T1000 (cell line): Measurements from ENCODE around the gene MXD4.
A peak's percentile ranks its signal among the peaks of the same experiment; 100 is the strongest.

Experiments
- DNase-seq: peaks from one replicate; lab custom pipeline; 2025; ENCODE audit warnings: mixed read lengths; lab: John Stamatoyannopoulos, UW

The MXD4 gene

DNA sequence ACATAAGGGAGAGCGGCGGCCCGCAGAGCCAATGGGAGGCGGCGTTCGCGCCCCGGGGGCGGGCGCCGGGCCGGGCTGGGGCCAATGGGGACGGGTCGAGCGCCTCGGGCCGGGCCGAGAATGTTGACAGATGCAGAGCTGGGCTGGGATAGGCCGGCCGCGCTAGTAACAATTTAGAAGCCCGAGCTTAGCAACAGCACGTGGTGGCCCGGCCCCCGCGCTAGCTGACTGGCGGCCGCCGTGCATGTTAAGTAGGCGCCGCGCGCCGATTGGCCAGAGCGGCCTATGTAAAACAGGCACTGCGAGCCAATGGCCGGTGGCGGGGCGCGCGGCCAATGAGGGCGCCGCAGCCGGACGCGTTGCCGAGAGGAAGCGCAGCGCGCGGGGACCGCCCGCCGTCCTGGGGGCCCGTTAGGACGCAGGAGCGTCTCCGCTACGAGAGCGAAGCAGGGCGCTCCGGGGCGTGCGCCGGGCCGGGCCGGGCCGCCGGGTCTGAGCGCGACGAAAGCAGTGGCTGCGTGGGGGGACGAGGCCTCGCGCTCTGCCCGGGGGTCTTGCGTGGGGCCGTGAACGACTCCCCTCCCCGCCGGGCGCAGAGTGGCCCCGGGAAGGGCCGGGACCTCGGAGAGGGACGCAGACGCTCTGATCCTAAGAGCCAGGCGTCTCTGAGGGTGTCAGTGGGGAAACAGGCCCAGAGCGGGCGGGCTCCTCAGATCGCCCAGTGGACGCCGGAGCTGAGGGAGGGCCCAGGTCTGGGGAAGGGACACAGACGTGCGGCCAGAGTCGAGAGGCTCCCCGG, 435 bp upstream of the MXD4 start:
- DNase-seq, result peak; percentile 99

DNA sequence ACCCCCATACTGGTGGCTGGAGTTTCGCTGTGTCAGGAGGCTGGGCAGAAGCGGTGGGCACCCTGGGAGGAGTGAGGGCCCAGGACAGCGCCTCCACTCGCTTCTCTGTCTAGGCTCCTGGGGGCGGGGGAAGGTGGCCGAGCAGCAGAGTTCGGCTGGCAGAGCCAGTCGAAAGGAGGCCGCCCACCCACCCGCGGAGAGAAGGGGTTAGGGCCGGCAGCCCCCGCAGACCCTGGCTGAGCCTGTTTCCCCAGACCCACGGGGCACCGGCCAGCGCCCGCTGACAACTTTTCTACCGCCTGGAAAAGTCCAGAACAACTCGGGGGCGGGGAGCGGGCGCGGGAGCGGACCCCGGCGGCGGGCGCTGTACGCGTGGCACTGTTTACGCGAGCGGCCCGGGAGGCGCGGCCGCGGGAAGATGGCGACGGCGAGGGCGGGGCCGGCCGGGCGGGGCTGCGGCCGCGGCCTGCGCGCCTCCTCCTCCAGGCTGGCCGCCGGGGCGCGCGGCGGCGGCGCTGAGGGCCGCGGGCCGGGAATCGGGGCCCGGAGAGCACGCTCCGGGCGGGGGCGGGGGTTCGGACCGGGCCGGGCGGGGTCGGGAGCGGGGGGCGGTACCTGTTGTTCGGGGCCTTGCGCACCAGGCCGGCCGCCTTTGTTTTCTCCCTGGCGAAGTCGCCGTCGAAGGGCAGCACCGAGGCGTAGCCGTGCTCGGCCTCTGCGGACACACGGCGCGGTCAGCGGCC, 628 bp downstream of the MXD4 start:
- no peak for DNase-seq

- no peak for DNase-seq
Measured at GRCh38 chr4:2260344-2261109, 1.4 kb downstream of the MXD4 start.

DNA sequence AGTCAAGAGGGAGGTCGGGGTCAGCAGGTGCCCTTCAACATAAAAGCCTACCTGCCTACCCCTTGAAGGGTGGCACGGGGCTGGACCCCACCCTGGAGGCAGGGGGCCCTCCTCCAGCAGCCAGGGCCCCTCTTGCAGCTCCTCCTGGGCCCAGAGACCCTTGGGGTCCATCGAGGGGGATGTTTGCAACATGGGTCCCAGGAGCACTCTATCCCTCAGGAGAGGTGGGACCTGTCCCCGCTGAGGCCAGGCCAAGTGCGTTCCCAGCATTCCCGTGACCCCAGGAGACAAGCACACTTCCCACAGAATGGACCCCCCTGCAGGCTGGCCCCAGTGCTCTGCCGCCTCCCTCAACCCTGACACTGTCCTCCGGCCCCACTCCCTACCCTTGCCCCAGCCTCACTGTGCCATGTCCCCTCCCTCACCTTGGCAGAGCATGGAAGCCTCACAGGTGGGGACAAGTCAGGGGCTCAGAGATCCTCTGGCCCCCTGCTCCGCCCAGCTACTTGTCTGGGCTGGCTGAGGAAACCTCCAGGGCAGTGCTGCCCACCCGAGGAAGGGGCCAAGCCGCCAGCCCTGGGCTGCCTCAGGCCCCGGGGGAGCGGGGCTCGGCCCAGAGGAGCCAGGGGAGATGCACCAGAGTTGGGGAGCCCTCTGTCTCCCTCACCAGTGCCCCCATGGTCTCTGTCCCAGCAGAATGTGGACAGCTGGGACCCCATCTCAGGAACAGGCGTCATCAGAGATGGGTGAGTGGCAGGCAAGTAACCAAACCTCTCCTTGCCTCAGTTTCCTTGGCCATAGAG, 2.2 kb downstream of the MXD4 start:
- DNase-seq, result no peak

- DNase-seq, result no peak
Measured at GRCh38 chr4:2259036-2259540, 2.8 kb downstream of the MXD4 start.

DNA sequence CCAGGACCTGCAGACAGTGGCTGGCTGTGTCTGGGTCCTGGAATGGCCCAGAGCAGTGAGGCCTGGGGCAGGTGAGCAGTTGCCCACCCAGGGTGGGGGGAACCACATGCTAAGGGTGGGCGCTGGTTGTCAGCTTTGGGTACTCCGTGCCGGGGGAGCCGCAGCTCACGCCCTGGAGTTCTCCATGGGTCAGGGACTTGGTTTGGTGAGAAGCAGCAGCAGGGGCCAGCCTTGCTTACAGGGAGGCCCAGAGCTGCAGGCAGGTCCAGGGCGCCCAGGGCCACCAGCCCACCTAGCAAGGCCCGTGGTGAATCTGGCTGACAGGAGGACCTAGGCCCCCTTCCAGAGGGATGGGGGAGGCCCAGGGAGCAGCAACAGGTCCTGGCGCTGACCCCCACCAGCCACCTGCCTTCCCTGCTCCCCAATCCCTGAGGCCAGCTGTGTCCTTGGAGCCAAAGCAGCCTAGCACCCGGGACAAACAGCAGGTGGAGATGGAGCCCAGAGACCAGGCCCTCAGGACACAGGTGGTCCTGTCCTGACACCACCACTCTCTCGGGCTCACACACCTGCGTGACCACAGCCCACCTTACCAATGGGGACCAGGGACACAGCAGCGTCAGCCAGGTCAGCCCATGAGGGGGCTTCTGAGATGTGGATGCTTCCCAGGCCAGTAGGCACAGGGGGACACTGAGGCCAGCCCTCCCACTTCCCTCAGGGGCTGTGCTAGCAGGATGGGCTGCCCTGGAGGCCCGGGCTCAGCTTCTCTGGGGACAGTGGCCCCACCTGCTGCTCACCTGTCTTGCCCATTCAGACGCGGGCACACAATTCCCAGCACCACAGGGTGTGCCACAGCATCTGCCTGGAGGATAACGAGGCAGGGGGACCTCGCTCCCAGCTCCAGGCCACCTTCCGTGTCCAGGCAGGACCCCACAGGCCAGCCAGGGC, 3.5 kb downstream of the MXD4 start:
- no peak for DNase-seq

GRCh38 chr4:2257361-2258081, 4.4 kb downstream of the MXD4 start:
- no peak for DNase-seq

- DNase-seq, result no peak
Measured at GRCh38 chr4:2256781-2257191, 5.1 kb downstream of the MXD4 start.

GRCh38 chr4:2256156-2256731, 5.7 kb downstream of the MXD4 start:
- no peak for DNase-seq

- DNase-seq, result no peak
Measured at GRCh38 chr4:2255501-2256155, 6.3 kb downstream of the MXD4 start.

DNA sequence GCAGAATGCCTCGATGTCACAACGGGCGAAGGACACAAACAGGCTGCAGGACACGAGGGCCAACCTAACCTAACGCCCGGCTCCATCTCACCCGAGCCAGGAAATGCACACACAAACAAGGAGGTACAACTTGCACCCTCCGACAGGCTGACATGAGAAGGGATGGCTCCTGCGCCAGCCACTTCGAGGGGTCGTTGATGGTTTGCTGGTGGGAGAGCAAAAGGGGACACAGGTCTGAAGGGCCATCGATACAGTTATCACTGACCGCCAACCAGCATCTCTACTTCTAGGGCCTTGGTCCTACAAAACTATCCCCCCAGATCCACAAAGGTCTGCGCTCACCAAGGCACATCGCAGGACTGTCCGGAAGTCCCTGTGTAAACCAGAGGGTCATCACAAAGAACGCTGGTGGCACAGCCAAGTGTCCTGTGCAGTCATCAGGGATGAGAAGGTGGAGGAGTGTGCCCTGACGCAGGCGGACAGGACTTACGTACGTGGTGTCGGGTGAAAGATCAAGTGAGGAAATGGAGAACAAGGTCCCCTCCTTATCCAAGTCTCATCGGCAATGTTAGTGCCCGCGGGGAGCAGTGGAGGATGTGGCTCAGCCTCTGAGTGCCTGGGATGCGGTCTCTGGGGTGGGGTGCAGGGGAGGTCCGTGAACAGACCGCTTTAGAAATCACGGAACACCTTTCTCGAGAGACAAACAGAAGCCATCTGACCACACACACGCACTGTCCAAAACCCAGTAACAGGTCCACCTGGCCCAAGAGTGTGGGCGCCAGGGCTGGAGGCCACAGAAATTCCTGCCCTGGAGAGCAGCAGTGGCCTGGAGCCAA, 7.0 kb downstream of the MXD4 start:
- no peak for DNase-seq

DNA sequence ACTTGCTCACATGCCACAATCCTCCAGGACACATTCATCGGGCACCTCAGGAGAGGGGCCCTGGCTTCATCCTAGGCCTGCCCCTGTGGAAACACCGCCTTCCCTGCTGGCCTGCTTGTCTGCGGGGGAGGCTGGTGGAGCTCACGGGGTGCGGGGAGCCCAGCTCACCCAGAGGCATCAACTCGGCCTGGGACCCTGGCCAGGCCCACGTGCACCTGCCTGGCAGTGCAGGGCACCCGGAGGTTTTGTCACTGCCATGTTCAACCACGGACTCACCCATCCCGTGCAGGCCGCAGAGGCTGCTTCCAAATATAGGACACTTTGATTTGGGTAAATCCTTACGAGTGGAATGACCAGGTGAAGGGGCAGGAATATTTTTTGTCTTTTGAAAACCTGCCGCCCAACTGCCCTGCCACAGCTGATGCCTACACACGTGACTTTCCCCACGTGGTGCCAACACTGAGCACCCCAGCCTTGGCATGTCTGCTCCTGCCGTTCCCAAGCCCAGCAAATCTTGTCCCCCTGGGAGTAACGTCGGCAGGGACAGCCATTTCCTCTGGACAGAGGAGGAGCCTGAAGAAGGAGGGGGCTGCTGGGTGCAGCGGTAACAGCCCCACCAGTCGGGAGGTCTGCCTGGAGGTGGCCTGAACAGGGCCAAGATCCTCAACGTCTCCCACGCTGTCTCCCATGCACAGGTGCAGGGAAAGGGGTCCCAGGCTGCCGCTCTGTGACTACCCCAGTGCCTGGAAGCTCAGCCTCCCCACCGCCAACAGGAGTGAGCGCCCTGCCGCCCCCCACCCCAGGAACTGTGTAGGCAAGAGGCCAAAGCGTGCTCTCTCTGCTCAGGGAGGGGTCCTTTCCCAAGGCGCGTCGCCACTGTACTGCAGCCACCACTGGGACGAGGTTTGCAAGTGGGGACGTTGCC, 8.5 kb downstream of the MXD4 start:
- no peak for DNase-seq

DNA sequence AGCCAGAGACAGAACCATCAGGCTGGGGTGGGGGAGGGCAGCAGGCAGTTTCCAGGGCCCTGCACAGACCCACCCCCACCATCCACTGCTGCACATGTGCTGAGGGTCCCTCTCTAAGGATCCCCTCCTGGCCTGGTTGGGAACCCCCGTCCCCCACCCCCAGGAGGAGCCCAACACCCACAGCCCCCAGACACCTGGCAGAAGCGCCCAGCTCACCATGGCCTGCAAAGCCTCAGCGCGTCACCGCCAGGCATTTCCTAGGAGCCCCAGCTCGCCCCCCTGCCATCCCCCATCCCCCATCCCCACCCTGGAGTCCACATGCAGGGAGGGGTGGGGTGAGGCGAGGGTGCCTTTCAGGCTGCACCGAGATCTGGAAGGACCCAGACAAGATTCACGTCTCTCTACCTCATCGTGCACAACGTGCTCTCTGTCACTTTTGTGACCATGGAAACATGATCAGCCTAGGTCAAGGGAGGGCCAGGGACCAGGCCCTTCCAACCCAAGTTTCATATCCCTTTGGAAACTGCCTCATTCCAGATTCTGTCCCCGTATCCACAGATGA, 9.3 kb downstream of the MXD4 start:
- no peak for DNase-seq

DNA sequence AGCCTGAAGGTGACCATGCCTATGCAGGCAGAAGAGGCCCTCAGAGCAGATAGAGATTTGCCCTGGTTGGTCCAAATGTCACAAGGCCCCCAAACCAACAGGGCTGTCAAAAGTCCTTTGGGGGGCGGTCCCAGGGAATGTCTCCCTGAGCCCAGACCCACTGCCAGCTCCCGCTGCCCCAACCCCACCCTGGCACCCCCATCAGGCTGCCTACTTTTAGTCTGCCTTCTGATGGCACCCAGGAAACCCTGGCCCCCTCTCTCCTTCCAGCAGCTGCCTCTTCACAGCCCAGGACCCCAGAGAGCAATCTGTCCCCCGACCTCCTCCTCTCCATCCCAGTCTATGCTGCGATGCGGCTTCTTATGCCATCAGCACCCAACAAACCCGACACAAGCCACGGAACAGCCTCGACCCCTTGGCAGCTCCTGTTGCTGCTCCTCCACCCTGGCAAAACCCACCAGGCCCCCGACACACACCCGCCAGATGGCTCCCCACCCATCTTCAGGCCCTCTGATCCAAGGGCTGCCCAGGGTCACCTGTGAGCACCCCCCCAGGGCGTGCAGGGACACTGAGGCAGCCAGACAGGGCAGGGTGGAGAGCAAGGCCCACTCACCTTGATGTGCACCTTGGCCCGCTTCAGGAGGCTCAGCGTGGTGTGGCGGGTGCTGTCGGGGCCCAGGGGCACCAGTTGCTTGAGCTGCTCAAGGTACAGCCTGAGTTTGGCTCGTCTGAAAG, 9.9 kb downstream of the MXD4 start:
- DNase-seq, result no peak

DNA sequence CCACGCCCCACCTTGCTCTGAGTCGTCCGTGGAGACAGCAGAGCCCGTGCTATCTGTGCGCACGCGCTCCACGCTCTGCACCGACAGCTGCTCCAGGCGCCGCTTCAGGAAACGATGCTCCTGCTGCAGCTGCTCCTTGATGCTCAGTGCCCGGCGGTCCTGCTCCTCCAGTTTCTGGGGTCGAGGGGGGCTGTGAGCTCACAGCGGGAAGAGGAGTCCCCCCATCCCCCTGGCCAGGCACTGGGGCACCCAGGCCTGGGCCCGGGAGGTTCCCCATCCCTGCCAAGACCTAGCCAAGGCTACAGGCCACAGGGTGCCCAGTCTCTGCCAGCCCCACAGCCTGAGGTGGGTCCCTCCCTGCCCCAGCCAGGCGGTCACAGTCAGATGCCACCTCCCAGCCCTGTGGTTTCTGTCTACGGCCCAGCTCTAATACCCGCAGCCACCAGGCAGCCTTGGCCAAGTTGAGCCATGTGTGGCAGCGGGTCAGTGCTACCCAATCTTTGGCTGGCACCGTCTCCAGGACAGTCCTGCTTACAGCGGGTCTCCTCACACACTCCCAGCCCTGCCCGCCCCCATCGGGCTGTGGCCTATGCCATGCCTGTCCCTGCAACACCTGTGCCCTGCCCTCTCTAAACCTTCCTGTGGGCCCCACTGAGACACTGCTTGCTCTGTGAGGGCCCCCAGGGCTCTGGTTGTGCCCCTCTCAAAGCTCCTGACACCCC, 10.7 kb downstream of the MXD4 start:
- no peak for DNase-seq
